Measurements from ENCODE around the gene MPRIP. TPM values are rescaled to one million over a fixed set of nuclear protein-coding genes. Genes with fewer than 3 reads are reported as not detected.

MPRIP gene
- total RNA-seq, 1 experiment from 2014 or later: 1,274 TPM

DNA sequence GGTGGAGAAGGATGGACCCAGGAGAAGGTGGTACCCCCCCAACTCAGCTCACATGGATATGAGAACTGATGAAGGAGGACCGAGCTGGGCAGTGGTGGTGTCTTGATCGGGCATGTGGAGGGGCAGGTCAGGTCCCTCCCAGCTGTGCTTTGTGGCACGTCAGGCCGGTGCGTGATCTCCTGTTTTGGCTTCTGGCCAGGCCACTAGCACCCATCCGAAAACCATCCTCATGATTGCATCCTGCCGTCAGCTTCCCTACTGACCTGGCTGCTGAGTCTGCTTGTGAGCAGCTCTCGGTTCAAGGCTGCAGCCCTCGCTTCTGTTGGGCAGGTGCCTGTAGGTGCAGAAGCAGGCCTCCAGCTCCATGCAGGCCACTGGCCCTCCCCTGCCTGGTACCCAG is 110.8 kb downstream of the MPRIP start:
- H3K79me2 ChIP-seq (ENCODE audit: low read length): peaks cover 52% of the 10 kb centered on the region
- ATAC-seq (no peak), DNase-seq (no peak)
- H2AFZ ChIP-seq (ENCODE audit: low read length): no peak overlapping the region
- no peak overlapping the region for H3K4me2 ChIP-seq (ENCODE audit: low read length)
- H3K9ac ChIP-seq (ENCODE audit: low read length): peak overlapping the region; percentile 80; the same call in 1 of the 2 replicates
- no peaks in the 10 kb centered on the region for H3K9me2 ChIP-seq (replicated peaks; ENCODE audit: low read length)
- no peaks in the 10 kb centered on the region for H3K27me3 ChIP-seq (ENCODE audit: low read length)
- TF ChIP-seq EZH2 (IDR thresholded peaks at IDR 0.05; ENCODE audit: low read length, unreplicated experiment) (no peak), EZH2phosphoT487 (IDR thresholded peaks at IDR 0.05; ENCODE audit: borderline replicate concordance, low read length) (no peak)
- TF ChIP-seq, protein P1, sequence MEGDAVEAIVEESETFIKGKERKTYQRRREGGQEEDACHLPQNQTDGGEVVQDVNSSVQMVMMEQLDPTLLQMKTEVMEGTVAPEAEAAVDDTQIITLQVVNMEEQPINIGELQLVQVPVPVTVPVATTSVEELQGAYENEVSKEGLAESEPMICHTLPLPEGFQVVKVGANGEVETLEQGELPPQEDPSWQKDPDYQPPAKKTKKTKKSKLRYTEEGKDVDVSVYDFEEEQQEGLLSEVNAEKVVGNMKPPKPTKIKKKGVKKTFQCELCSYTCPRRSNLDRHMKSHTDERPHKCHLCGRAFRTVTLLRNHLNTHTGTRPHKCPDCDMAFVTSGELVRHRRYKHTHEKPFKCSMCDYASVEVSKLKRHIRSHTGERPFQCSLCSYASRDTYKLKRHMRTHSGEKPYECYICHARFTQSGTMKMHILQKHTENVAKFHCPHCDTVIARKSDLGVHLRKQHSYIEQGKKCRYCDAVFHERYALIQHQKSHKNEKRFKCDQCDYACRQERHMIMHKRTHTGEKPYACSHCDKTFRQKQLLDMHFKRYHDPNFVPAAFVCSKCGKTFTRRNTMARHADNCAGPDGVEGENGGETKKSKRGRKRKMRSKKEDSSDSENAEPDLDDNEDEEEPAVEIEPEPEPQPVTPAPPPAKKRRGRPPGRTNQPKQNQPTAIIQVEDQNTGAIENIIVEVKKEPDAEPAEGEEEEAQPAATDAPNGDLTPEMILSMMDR (conservative IDR thresholded peaks at IDR 0.05; ENCODE audit: low read depth, low read length): no peak
- ChIA-PET POLR2A (ENCODE audit: unreplicated experiment) (no interaction called here), CTCF (no interaction called here)
- H3K4me3 ChIP-seq (ENCODE audit: low read length): no peak overlapping the region
- H3F3A ChIP-seq (ENCODE audit: low read length, unreplicated experiment): peaks cover 36% of the 10 kb centered on the region
- H3K36me3 ChIP-seq (ENCODE audit: low read depth, low read length): peaks cover 83% of the 10 kb centered on the region
- no peaks in the 10 kb centered on the region for H4K20me1 ChIP-seq (ENCODE audit: low read length)
- peak overlapping the region; percentile 97 for H3K27ac ChIP-seq (ENCODE audit: low read length)
- no TSS peak for BruUV-seq (replicated peaks)
- no peaks in the 10 kb centered on the region for H3K9me3 ChIP-seq (ENCODE audit: low read length)
- intact Hi-C loops (cut with micrococcal nuclease): loop anchor here (10.0 kb wide), 1 partner anchor 148 kb away; no protein-coding TSS in a partner anchor
- H3K4me1 ChIP-seq (ENCODE audit: insufficient read depth, low read length): peaks cover 85% of the 10 kb centered on the region

DNA sequence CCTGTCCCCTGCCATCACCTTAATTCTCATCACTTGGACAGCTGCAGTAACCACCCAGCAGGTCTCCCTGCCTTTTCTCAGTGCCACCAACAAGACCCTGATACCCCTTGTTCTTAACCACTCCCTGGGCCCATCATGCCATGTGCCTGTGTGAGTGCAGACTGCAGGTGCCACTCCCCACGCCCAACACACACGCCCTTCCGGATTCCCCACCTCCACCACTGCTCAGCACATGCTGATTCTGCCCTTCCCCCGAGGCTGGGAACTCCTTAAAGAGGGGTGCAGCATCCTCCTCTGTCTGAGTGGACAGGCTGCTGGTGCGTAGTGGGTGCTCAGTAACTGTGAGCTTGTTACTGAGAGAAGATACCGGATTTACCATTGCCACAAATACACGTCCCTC is 111.5 kb downstream of the MPRIP start:
- H3K4me1 ChIP-seq (ENCODE audit: insufficient read depth, low read length): peaks cover 78% of the 10 kb centered on the region

DNA sequence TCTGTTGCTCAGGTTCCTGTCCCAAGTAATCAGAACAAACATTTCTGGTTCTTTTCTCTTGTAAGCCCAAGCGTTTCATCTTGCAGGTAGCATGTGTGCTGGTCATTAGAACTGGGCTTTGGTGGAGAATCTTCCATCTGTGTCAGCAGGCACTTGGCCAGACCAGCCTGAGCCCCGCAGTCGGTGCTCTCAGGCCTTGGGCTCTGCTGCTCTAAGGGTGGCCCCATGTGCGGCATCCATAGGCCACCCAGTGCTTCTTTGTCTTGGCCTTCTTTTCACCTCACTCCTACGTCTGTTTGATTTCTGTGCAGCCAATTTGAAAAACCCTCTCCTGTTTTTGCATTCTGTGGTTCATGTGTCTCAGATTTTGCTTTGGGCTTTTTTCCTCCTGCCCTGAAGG is 112.3 kb downstream of the MPRIP start:
- H3K36me3 ChIP-seq (ENCODE audit: low read depth, low read length): peaks cover 84% of the 10 kb centered on the region
- H3K27me3 ChIP-seq (ENCODE audit: low read length): no peaks in the 10 kb centered on the region
- no TSS peak for BruUV-seq (replicated peaks)
- peaks cover 28% of the 10 kb centered on the region for H3F3A ChIP-seq (ENCODE audit: low read length, unreplicated experiment)
- no peaks in the 10 kb centered on the region for H3K9me3 ChIP-seq (ENCODE audit: low read length)
- ChIA-PET CTCF (no interaction called here), POLR2A (ENCODE audit: unreplicated experiment) (no interaction called here)
- H3K79me2 ChIP-seq (ENCODE audit: low read length): peaks cover 50% of the 10 kb centered on the region
- H3K9me2 ChIP-seq (replicated peaks; ENCODE audit: low read length): no peaks in the 10 kb centered on the region
- H3K27ac ChIP-seq (ENCODE audit: low read length): peak overlapping the region; percentile 97
- TF ChIP-seq EZH2 (IDR thresholded peaks at IDR 0.05; ENCODE audit: low read length, unreplicated experiment): no peak
- no peak for TF ChIP-seq EZH2phosphoT487 (IDR thresholded peaks at IDR 0.05; ENCODE audit: borderline replicate concordance, low read length)
- TF ChIP-seq, protein P1 (conservative IDR thresholded peaks at IDR 0.05; ENCODE audit: low read depth, low read length): no peak
- peaks cover 72% of the 10 kb centered on the region for H3K4me1 ChIP-seq (ENCODE audit: insufficient read depth, low read length)
- no peak overlapping the region for H3K4me2 ChIP-seq (ENCODE audit: low read length)
- intact Hi-C loops (cut with micrococcal nuclease): loop anchor here (10.0 kb wide), 1 partner anchor 150 kb away; no protein-coding TSS in a partner anchor
- ATAC-seq (no peak), DNase-seq (no peak)
- no peak overlapping the region for H3K9ac ChIP-seq (ENCODE audit: low read length)
- H3K4me3 ChIP-seq (ENCODE audit: low read length): no peak overlapping the region
- H2AFZ ChIP-seq (ENCODE audit: low read length): no peak overlapping the region
- no peaks in the 10 kb centered on the region for H4K20me1 ChIP-seq (ENCODE audit: low read length)

More for the DNA sequence above, 111.5 kb downstream of the MPRIP start:
- BruUV-seq (replicated peaks): no TSS peak
- H3K9me3 ChIP-seq (ENCODE audit: low read length): no peaks in the 10 kb centered on the region
- H3K4me3 ChIP-seq (ENCODE audit: low read length): no peak overlapping the region
- no peaks in the 10 kb centered on the region for H3K27me3 ChIP-seq (ENCODE audit: low read length)
- H3K27ac ChIP-seq (ENCODE audit: low read length): peak overlapping the region; percentile 97
- peaks cover 34% of the 10 kb centered on the region for H3F3A ChIP-seq (ENCODE audit: low read length, unreplicated experiment)
- peaks cover 78% of the 10 kb centered on the region for H3K36me3 ChIP-seq (ENCODE audit: low read depth, low read length)
- CTCF ChIA-PET: no interaction called here
- intact Hi-C loops (cut with micrococcal nuclease): loop anchor here (10.0 kb wide), 1 partner anchor 149 kb away; no protein-coding TSS in a partner anchor
- ATAC-seq (no peak), DNase-seq (no peak)
- peaks cover 47% of the 10 kb centered on the region for H3K79me2 ChIP-seq (ENCODE audit: low read length)
- no peaks in the 10 kb centered on the region for H4K20me1 ChIP-seq (ENCODE audit: low read length)
- H2AFZ ChIP-seq (ENCODE audit: low read length): no peak overlapping the region
- POLR2A ChIA-PET (ENCODE audit: unreplicated experiment): no interaction called here
- no peak for TF ChIP-seq EZH2 (IDR thresholded peaks at IDR 0.05; ENCODE audit: low read length, unreplicated experiment)
- TF ChIP-seq EZH2phosphoT487 (IDR thresholded peaks at IDR 0.05; ENCODE audit: borderline replicate concordance, low read length): no peak
- TF ChIP-seq, protein P1 (conservative IDR thresholded peaks at IDR 0.05; ENCODE audit: low read depth, low read length): no peak
- H3K4me2 ChIP-seq (ENCODE audit: low read length): no peak overlapping the region
- H3K9me2 ChIP-seq (replicated peaks; ENCODE audit: low read length): no peaks in the 10 kb centered on the region
- no peak overlapping the region for H3K9ac ChIP-seq (ENCODE audit: low read length)
